AG08395 (cell line): ENCODE data around the gene TBC1D19.

Experiments
- DNase-seq: peaks from one replicate; pipeline ENCODE4 v3.0.0; 2012; ENCODE audit warnings: mixed read lengths, low spot score

Gene TBC1D19

GRCh38 chr4:26782168-26782829 is 198.4 kb downstream of the TBC1D19 start:
- no peak for DNase-seq

- DNase-seq, result no peak
Observed at GRCh38 chr4:26782830-26783202, 198.9 kb downstream of the TBC1D19 start.

GRCh38 chr4:26784207-26784865 is 200.5 kb downstream of the TBC1D19 start:
- DNase-seq, result no peak

GRCh38 chr4:26785312-26785711 is 201.4 kb downstream of the TBC1D19 start:
- no peak for DNase-seq

GRCh38 chr4:26785810-26786209 is 201.9 kb downstream of the TBC1D19 start:
- DNase-seq, result no peak

GRCh38 chr4:26786916-26787315 is 203.0 kb downstream of the TBC1D19 start:
- no peak for DNase-seq

- peak; percentile 21 for DNase-seq
Observed at GRCh38 chr4:26787461-26788340, 203.8 kb downstream of the TBC1D19 start.

- no peak for DNase-seq
Observed at GRCh38 chr4:26788341-26788733, 204.5 kb downstream of the TBC1D19 start.

GRCh38 chr4:26789208-26789607 is 205.3 kb downstream of the TBC1D19 start:
- DNase-seq, result no peak

GRCh38 chr4:26791346-26791745 is 207.5 kb downstream of the TBC1D19 start:
- DNase-seq, result no peak

- no peak for DNase-seq
Observed at GRCh38 chr4:26792639-26793038, 208.8 kb downstream of the TBC1D19 start.

GRCh38 chr4:26793735-26794134 is 209.9 kb downstream of the TBC1D19 start:
- no peak for DNase-seq

GRCh38 chr4:26796081-26796480 is 212.2 kb downstream of the TBC1D19 start:
- no peak for DNase-seq

- no peak for DNase-seq
Observed at GRCh38 chr4:26802790-26803189, 218.9 kb downstream of the TBC1D19 start.

GRCh38 chr4:26803211-26803861 is 219.5 kb downstream of the TBC1D19 start:
- peak; percentile 43 for DNase-seq

- no peak for DNase-seq
Observed at GRCh38 chr4:26804451-26804850, 220.6 kb downstream of the TBC1D19 start.

- no peak for DNase-seq
Observed at GRCh38 chr4:26804925-26805324, 221.0 kb downstream of the TBC1D19 start.
